Brain microvascular endothelial cell (primary cell): ENCODE measurements around the gene CRY2.

Source experiments
- DNase-seq: peaks from one replicate; pipeline ENCODE4 v3.0.0-alpha.2; 2020
- H3K27ac ChIP-seq: fragments of 250-450 bp; sonication (Bioruptor Pico); 2 replicates; pipeline ENCODE4 v1.5.1; 2020; ENCODE audit warnings: mild to moderate bottlenecking, moderate library complexity
- H3K27me3 ChIP-seq: fragments of 250-450 bp; sonication (Bioruptor Pico); replicated peaks from 2 replicates; pipeline ENCODE4 v1.5.1; 2020; ENCODE audit warnings: mild to moderate bottlenecking
- H3K36me3 ChIP-seq: fragments of 250-450 bp; sonication (Bioruptor Pico); replicated peaks from 2 replicates; pipeline ENCODE4 v1.5.1; 2020; ENCODE audit warnings: mild to moderate bottlenecking
- H3K4me3 ChIP-seq: 2 replicates; pipeline ENCODE4 v1.5.1; 2011; ENCODE audit warnings: low read depth, mild to moderate bottlenecking, control low read depth, low read length, moderate library complexity
- CTCF ChIP-seq: IDR thresholded peaks from 2 replicates; pipeline ENCODE4 v1.5.1; 2011; ENCODE audit warnings: low read depth, mild to moderate bottlenecking, moderate library complexity, low read length, control low read depth, inconsistent platforms; ENCODE audit errors: missing control alignments
- in situ Hi-C: cut with HindIII; loops from 2 replicates; pipeline ENCODE4 v1.10.0; 2017; ENCODE audit warnings: low sequenced_read_pairs, low pct_ligation_motif_present

CRY2 gene

GRCh38 chr11:45844822-45845578, 2.3 kb upstream of the CRY2 start:
- no peak for DNase-seq
- Histone ChIP-seq H3K36me3 (no peaks in the 10 kb centered on the region), H3K27ac (no peak overlapping the region), H3K4me3 (no peak overlapping the region), H3K27me3 (no peaks in the 10 kb centered on the region)
- TF ChIP-seq CTCF: no peak
- in situ Hi-C loops: no loop called here

GRCh38 chr11:45846174-45846675, 1.1 kb upstream of the CRY2 start:
- TF ChIP-seq CTCF: no peak
- no peak for DNase-seq
- Histone ChIP-seq H3K27me3 (no peaks in the 10 kb centered on the region), H3K36me3 (no peaks in the 10 kb centered on the region), H3K27ac (no peak overlapping the region), H3K4me3 (no peak overlapping the region)
- in situ Hi-C loops: no loop called here

- in situ Hi-C loops: no loop called here
- H3K4me3 ChIP-seq: peak overlapping the region; percentile 89
- peak overlapping the region; percentile 94 for H3K27ac ChIP-seq
- DNase-seq: peak; percentile 46
- TF ChIP-seq CTCF: peak; percentile 39
- no peaks in the 10 kb centered on the region for H3K36me3 ChIP-seq
- no peaks in the 10 kb centered on the region for H3K27me3 ChIP-seq
These were observed 639 bp downstream of the CRY2 start for GRCh38 chr11:45847911-45848316.

GRCh38 chr11:45848654-45849081, 1.4 kb downstream of the CRY2 start:
- Histone ChIP-seq H3K27ac (no peak overlapping the region), H3K36me3 (no peaks in the 10 kb centered on the region), H3K27me3 (no peaks in the 10 kb centered on the region), H3K4me3 (no peak overlapping the region)
- DNase-seq: no peak
- in situ Hi-C loops: no loop called here
- TF ChIP-seq CTCF: no peak

- Histone ChIP-seq H3K36me3 (no peaks in the 10 kb centered on the region), H3K27ac (no peak overlapping the region), H3K4me3 (no peak overlapping the region), H3K27me3 (no peaks in the 10 kb centered on the region)
- in situ Hi-C loops: no loop called here
- peak; percentile 52 for DNase-seq
- no peak for TF ChIP-seq CTCF
These were observed 3.2 kb downstream of the CRY2 start for GRCh38 chr11:45850446-45850845.
